A549 (cell line): Measurements from ENCODE around the gene NT5C. TPM values are rescaled to one million over a fixed set of nuclear protein-coding genes. Genes with fewer than 3 reads are reported as not detected.
A peak's percentile ranks its signal among the peaks of the same experiment; 100 is the strongest.

ENCODE experiments used
- ATAC-seq, 2 experiments: fragments of 200-7000 bp in 1 of 2; fragments of >200 bp in 1 of 2; cut with Nextera tagmentation in 1 of 2; cut with Tn5 transposase in 1 of 2; 3 replicates each; pipeline versions ENCODE4 v1.8.0 to v1.9.1; 2018 to 2020; ENCODE audit warnings: mild to moderate bottlenecking in 1 of 2, moderate library complexity in 1 of 2
- CTCF ChIA-PET: fragments of 300-600 bp; sonication (Branson Sonifier 250); formaldehyde crosslinking; extraction: SDS; loops from one replicate; lab custom pipeline; 2021; ENCODE audit warnings: antibody characterized with exemption, inconsistent platforms; lab: Yijun Ruan, JAX
- POLR2A ChIA-PET: fragments of 350-600 bp; formaldehyde crosslinking; extraction: SDS; loops from one replicate; lab custom pipeline; 2021; ENCODE audit warnings: antibody characterized with exemption, inconsistent platforms; lab: Yijun Ruan, JAX
- DNase-seq, 2 experiments: peaks; one replicate each; pipeline versions ENCODE4 v3.0.0 to v3.0.0-alpha.2; 2011 to 2016; ENCODE audit warnings: low read depth in 1 of 2, low spot score in 1 of 2
- FAIRE-seq: peaks from 2 replicates; lab custom pipeline; 2011; peaks lifted over from hg19 to GRCh38; lab: Jason Lieb, UNC
- H3K27ac ChIP-seq, 2 experiments: fragments of >200 bp; sonication (Bioruptor Twin); formaldehyde crosslinking; 3 replicates each; pipeline ENCODE4 v1.5.1; 2016 to 2017
- H3K4me1 ChIP-seq: fragments of >200 bp; sonication (Bioruptor Twin); formaldehyde crosslinking; 3 replicates; pipeline ENCODE4 v1.6.1; 2016
- H3K4me2 ChIP-seq: fragments of >200 bp; sonication (Bioruptor Twin); formaldehyde crosslinking; 3 replicates; pipeline ENCODE4 v1.6.1; 2016
- H3K4me3 ChIP-seq: fragments of >200 bp; sonication (Bioruptor Twin); formaldehyde crosslinking; 3 replicates; pipeline ENCODE4 v1.5.1; 2016
- H3K9me3 ChIP-seq: fragments of >200 bp; sonication (Bioruptor Twin); formaldehyde crosslinking; 3 replicates; pipeline ENCODE4 v1.6.1; 2016
- ATOH8 ChIP-seq: fragments of 250-450 bp; sonication (Bioruptor Pico); IDR thresholded peaks from 2 replicates; pipeline ENCODE4 v1.5.0; 2020; ENCODE audit warnings: low read depth, mild to moderate bottlenecking, moderate library complexity
- CBX8 ChIP-seq: fragments of 200-600 bp; sonication (generic); IDR thresholded peaks from 2 replicates; pipeline ENCODE4 v1.6.1; 2016
- CHD4 ChIP-seq: fragments of 200-600 bp; sonication (generic); IDR thresholded peaks from 2 replicates; pipeline ENCODE4 v1.6.1; 2016; ENCODE audit warnings: antibody characterized with exemption, mild to moderate bottlenecking, borderline replicate concordance
- EHMT2 ChIP-seq: fragments of 200-600 bp; sonication (generic); IDR thresholded peaks from 2 replicates; pipeline ENCODE4 v1.6.1; 2016; ENCODE audit warnings: antibody characterized with exemption, low read depth, mild to moderate bottlenecking, moderate library complexity
- ELK1 ChIP-seq: fragments of 150-350 bp; IDR thresholded peaks from 2 replicates; pipeline ENCODE4 v1.6.1; 2014; ENCODE audit warnings: low read depth, mild to moderate bottlenecking, low read length
- EP300 ChIP-seq, 2 experiments: fragments of >200 bp; sonication (Bioruptor Twin); formaldehyde crosslinking; IDR thresholded peaks; 2 replicates in 1 of 2; 3 replicates in 1 of 2; pipeline ENCODE4 v1.6.1; 2016 to 2017
- GATA3 ChIP-seq: IDR thresholded peaks from 2 replicates; pipeline ENCODE4 v1.6.1; 2012; ENCODE audit warnings: borderline replicate concordance
- HOXA7 ChIP-seq: fragments of 250-450 bp; sonication (Bioruptor Pico); IDR thresholded peaks from 2 replicates; pipeline ENCODE4 v1.5.0; 2020; ENCODE audit warnings: mild to moderate bottlenecking, moderate library complexity
- HOXB13 ChIP-seq: fragments of 250-450 bp; sonication (Bioruptor Pico); IDR thresholded peaks from 2 replicates; pipeline ENCODE4 v1.5.0; 2020; ENCODE audit warnings: low read depth, mild to moderate bottlenecking, moderate library complexity
- JUN ChIP-seq, 2 experiments: fragments of >200 bp; sonication (Bioruptor Twin); formaldehyde crosslinking; IDR thresholded peaks; 2 replicates in 1 of 2; 3 replicates in 1 of 2; pipeline ENCODE4 v1.6.1; 2016 to 2017
- KDM1A ChIP-seq: fragments of 200-600 bp; sonication (generic); IDR thresholded peaks from 2 replicates; pipeline ENCODE4 v1.6.1; 2016; ENCODE audit warnings: low read depth, mild to moderate bottlenecking
- KDM5A ChIP-seq: fragments of 200-600 bp; sonication (generic); IDR thresholded peaks from 2 replicates; pipeline ENCODE4 v1.6.1; 2016; ENCODE audit warnings: antibody characterized with exemption, mild to moderate bottlenecking
- MAX ChIP-seq: IDR thresholded peaks from 2 replicates; pipeline ENCODE4 v1.6.1; 2012
- NFE2L2 ChIP-seq: fragments of 150-350 bp; conservative IDR thresholded peaks from 2 replicates; pipeline ENCODE4 v1.6.1; 2014; ENCODE audit warnings: low read length
- NPAS2 ChIP-seq: fragments of 250-450 bp; sonication (Bioruptor Pico); IDR thresholded peaks from 2 replicates; pipeline ENCODE4 v1.8.0; 2022; ENCODE audit warnings: mild to moderate bottlenecking, moderate library complexity, borderline replicate concordance
- PHF8 ChIP-seq: fragments of 200-600 bp; sonication (generic); IDR thresholded peaks from 2 replicates; pipeline ENCODE4 v1.6.1; 2016; ENCODE audit warnings: low read depth, mild to moderate bottlenecking, antibody characterized with exemption, moderate library complexity, borderline replicate concordance
- POLR2AphosphoS2 ChIP-seq: conservative IDR thresholded peaks from 2 replicates; pipeline ENCODE4 v1.6.1; 2012; ENCODE audit warnings: low read length, improper control_type of control experiment, inconsistent platforms
- RAD21 ChIP-seq, 2 experiments: fragments of >200 bp in 1 of 2; sonication (Bioruptor Twin) in 1 of 2; formaldehyde crosslinking in 1 of 2; IDR thresholded peaks in 1 of 2; conservative IDR thresholded peaks in 1 of 2; 2 replicates in 1 of 2; 3 replicates in 1 of 2; pipeline ENCODE4 v1.6.1; 2012 to 2018; ENCODE audit warnings: inconsistent platforms in 1 of 2
- RFX5 ChIP-seq: fragments of 450-650 bp; IDR thresholded peaks from 2 replicates; pipeline ENCODE4 v1.7.1; 2014; ENCODE audit warnings: antibody characterized with exemption, mild to moderate bottlenecking, moderate library complexity
- SMC3 ChIP-seq: fragments of >200 bp; sonication (Bioruptor Twin); formaldehyde crosslinking; IDR thresholded peaks from 3 replicates; pipeline ENCODE4 v1.6.1; 2018; ENCODE audit warnings: inconsistent platforms
- SREBF2 ChIP-seq: fragments of 450-650 bp; IDR thresholded peaks from 2 replicates; pipeline ENCODE4 v1.6.1; 2014; ENCODE audit warnings: mild to moderate bottlenecking, moderate library complexity
- ZFP36 ChIP-seq: fragments of 450-650 bp; IDR thresholded peaks from 2 replicates; pipeline ENCODE4 v1.6.1; 2014; ENCODE audit warnings: borderline replicate concordance; ENCODE audit not compliant: partially characterized antibody
- ZNF302 ChIP-seq: fragments of 250-450 bp; sonication (Bioruptor Pico); IDR thresholded peaks from 2 replicates; pipeline ENCODE4 v1.9.0; 2021; ENCODE audit warnings: inconsistent platforms, mild to moderate bottlenecking, moderate library complexity
- WGBS: methylation state at CpG from one replicate; pipeline ENCODE4 v1.1.6; 2017; ENCODE audit errors: missing lambda C conversion rate; 5-methylcytosine and 5-hydroxymethylcytosine counted together
- polyA plus RNA-seq, 4 experiments: library from polyadenylated mRNA; depleted of rRNA in 3 of 4; stranded (reverse); fragments of >200 nt; fragmentation: RNase III in 1 of 4; extraction: RNeasy Plus Mini Kit Qiagen cat#74134 plus additional on column Dnase treatment in 1 of 4; gene quantifications; 2 replicates in 3 of 4; 3 replicates in 1 of 4; pipeline ENCODE4 v1.2.3, GENCODE V29; 2011 to 2017

NT5C gene
- polyA plus RNA-seq, 2 of the 4 experiments (the other 2 are of a cell fraction) = 73.7 to 91.4 TPM

- H3K4me2 ChIP-seq = peak overlapping the region; percentile 92
- H3K27ac ChIP-seq = peak overlapping the region; percentile 69 to 96
- ChIA-PET CTCF (interaction anchor here (0.6 to 81.8 kb wide), 5 partner anchors 7 to 146 kb away, joined by 3 to 3429 read pairs (median 10); partner anchors contain the start of genes ARMC7, ATP5PD, KCTD2 and NT5C), POLR2A (interaction anchor here (0.6 to 2.0 kb wide), 2 partner anchors 16 to 31 kb away, joined by 3 to 10 read pairs; partner anchors contain the start of gene ARMC7)
- H3K4me3 ChIP-seq = no peak overlapping the region
- peaks cover 85% of the 10 kb centered on the region for H3K4me1 ChIP-seq
- FAIRE-seq = no peak
- 82% methylated on average over 18 of the region's 18 CpGs for WGBS
- peak in 1 of 2 experiments; percentile 42 for DNase-seq
- ATAC-seq = 0 out of 6 replicates have a peak, but pooled peaks of 1 of the 2 experiments have one; percentile 4
- H3K9me3 ChIP-seq = no peaks in the 10 kb centered on the region
- TF ChIP-seq NFE2L2 = no peak
- no peak for TF ChIP-seq ZNF302 (CRISPR knock-in tag)
- TF ChIP-seq ZFP36 = no peak
- no peak for TF ChIP-seq EHMT2
- peak; percentile 60 for TF ChIP-seq MAX
- TF ChIP-seq SMC3 = no peak
- no peak for TF ChIP-seq KDM1A
- no peak for TF ChIP-seq ELK1
- no peak for TF ChIP-seq RFX5
- no peak for TF ChIP-seq EP300 (IDR thresholded peaks at IDR 0.05)
- no peak for TF ChIP-seq CHD4
- TF ChIP-seq HOXB13 (CRISPR knock-in tag) = peak; percentile 20; the same call in 1 of the 2 replicates
Observed at GRCh38 chr17:75093548-75094158, 37.9 kb downstream of the NT5C start.

- H3K4me1 ChIP-seq = peaks cover 88% of the 10 kb centered on the region
- no peaks in the 10 kb centered on the region for H3K9me3 ChIP-seq
- peak overlapping the region; percentile 25 for H3K4me3 ChIP-seq
- ChIA-PET CTCF (interaction anchor here (0.6 to 81.8 kb wide), 6 partner anchors 5 to 110 kb away, joined by 3 to 3429 read pairs (median 7); partner anchors contain the start of genes ARMC7, ATP5PD, KCTD2 and MRPL58), POLR2A (interaction anchor here (1.0 to 2.0 kb wide), 3 partner anchors 14 to 32 kb away, joined by 3 to 10 read pairs (median 4); partner anchors contain the start of gene ARMC7)
- peak overlapping the region; percentile 79 to 96 for H3K27ac ChIP-seq
- peak overlapping the region; percentile 92 for H3K4me2 ChIP-seq
- DNase-seq = peak in 1 of 2 experiments; percentile 61
- WGBS = 74% methylated on average over 10 of the region's 10 CpGs
- ATAC-seq = no peak
- no peak for TF ChIP-seq CBX8
- no peak for TF ChIP-seq ZFP36
- no peak for TF ChIP-seq PHF8
- TF ChIP-seq ATOH8 = no peak
- TF ChIP-seq GATA3 = no peak
- no peak for TF ChIP-seq JUN (IDR thresholded peaks at IDR 0.05)
- TF ChIP-seq KDM5A = no peak
- TF ChIP-seq NPAS2 (CRISPR knock-in tag) = no peak
- no peak for TF ChIP-seq RAD21 (conservative IDR thresholded peaks at IDR 0.05 in 1 of 2, IDR thresholded peaks at IDR 0.05 in 1 of 2)
- TF ChIP-seq HOXA7 = no peak
- TF ChIP-seq POLR2AphosphoS2 = no peak
- TF ChIP-seq SREBF2 = no peak
- TF ChIP-seq EHMT2 = no peak
- FAIRE-seq = peak; percentile 13
Observed at GRCh38 chr17:75091855-75092327, 39.7 kb downstream of the NT5C start.
